Measurements from ENCODE around the gene ZNF248.
"Not testable (repeated sequence)": the region's sequence is repeated elsewhere in the genome, so short reads cannot be mapped to it uniquely, and the experiment has no call there.

ZNF248 gene

DNA sequence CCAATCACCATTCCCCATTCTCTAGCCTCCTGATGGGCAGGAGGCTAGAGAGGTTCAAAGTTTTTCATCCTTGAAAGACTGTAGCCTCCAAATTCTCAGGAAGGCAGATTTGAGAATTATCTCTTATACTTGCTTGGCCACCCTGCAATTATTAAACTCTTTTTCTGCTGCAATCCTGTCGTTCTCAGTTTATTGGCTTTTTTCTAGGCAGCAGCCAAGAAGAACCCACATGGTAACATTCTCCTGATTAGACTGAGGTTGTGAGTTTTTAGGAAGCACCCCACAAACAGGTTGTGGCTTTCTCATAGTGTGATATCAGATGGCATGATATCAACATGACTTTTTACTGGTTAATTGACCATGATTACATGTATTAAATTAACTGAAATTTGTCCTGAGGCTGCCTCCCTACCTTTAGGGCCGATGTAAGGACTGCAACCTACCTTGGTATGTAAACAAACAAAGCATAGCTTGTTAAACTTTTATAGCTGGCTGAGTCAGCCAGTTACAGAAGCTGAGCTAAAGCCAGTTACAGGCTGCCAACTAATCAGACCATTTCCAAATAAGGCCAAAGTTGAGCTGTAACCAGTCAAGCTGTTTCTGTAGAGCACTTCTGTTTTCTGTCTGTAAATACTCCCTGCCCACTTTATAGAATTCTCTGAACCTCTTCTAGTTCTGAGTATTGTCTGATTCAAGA lies 3.2 kb upstream of the ZNF248 start:
- DNase-seq (ENCODE audit: low read depth) = peak; percentile 88
- TF ChIP-seq CTCF (conservative IDR thresholded peaks at IDR 0.05; ENCODE audit: control insufficient read depth, insufficient read depth, low read depth, low read length) = no peak

GRCh38 chr10:37859270-37859669 lies 1.9 kb upstream of the ZNF248 start:
- DNase-seq (ENCODE audit: low read depth); H3K4me3 ChIP-seq (ENCODE audit: control insufficient read depth, low read depth, low read length): not testable (repeated sequence)

More for the DNA sequence above, 3.2 kb upstream of the ZNF248 start:
- H3K4me3 ChIP-seq (ENCODE audit: control insufficient read depth, low read depth, low read length) = no peak overlapping the region

- TF ChIP-seq CTCF (conservative IDR thresholded peaks at IDR 0.05; ENCODE audit: control insufficient read depth, insufficient read depth, low read depth, low read length) = no peak
- peak overlapping the region; percentile 80 for H3K4me3 ChIP-seq (ENCODE audit: control insufficient read depth, low read depth, low read length)
- peak; percentile 13 for DNase-seq (ENCODE audit: low read depth)
Measured at GRCh38 chr10:37856881-37857286, 526 bp downstream of the ZNF248 start.

DNA sequence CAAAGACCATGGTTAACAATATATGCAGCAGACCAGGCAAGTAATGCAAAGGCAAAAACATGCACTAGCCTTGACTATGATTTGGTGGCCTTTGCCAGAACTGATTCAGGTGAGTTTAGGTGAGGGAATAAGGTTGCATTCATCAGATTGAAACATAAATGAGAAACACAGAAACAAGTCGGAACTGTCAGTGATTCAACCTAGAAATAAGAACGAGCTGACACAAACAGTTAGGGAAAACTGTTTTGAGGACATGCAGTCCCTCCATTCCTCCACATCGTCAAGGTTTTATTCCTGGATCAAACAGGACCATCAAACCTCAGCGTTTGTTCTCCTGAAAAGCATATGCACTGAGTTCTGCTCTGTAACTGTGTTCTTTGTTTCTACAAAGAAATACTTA lies 1.8 kb downstream of the ZNF248 start:
- DNase-seq (ENCODE audit: low read depth) = peak; percentile 23
- peak overlapping the region; percentile 5 for H3K4me3 ChIP-seq (ENCODE audit: control insufficient read depth, low read depth, low read length)

DNA sequence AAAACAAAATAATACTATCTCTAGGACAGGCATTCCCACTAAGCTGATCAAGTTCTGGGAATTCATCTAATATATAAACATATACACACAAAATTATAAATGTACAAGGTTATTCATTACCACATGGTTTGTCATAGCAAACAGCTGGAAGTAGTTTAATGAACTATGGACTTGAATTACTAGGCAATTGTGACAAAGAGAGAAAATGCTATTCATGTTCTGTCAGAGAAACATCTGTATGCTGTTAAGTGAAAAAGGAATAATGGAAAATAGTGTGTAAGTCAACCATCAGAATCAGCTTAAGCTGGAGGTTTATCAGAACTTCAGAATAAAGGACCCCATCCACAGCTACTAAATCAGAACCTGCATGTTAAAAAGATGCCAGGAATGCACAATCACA lies 2.8 kb downstream of the ZNF248 start:
- peak; percentile 64 for DNase-seq (ENCODE audit: low read depth)

More for the DNA sequence above, 1.8 kb downstream of the ZNF248 start:
- no peak for TF ChIP-seq CTCF (conservative IDR thresholded peaks at IDR 0.05; ENCODE audit: control insufficient read depth, insufficient read depth, low read depth, low read length)

DNA sequence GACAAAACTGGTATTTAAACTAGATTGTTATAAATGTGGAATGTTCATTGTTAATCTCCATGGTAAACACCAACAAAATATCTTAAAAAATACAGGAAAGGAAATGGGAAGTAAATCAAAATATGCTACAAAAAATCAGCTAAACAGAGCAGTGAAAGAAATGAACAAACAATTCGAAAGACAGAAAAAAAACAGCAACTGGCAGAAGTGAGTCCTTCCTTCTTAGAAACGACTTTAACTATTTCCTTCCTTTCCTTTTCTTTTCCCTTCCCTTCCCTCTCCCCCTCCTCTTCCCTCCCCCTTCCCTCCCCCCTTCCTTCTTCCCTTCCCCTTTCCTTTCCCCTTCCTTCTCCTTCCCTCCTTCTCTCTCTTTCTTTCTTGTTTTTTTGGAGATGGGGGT lies 12.8 kb downstream of the ZNF248 start:
- H3K4me3 ChIP-seq (ENCODE audit: control insufficient read depth, low read depth, low read length) = no peak overlapping the region
- TF ChIP-seq CTCF (conservative IDR thresholded peaks at IDR 0.05; ENCODE audit: control insufficient read depth, insufficient read depth, low read depth, low read length) = no peak
- no peak for DNase-seq (ENCODE audit: low read depth)

More for the DNA sequence above, 2.8 kb downstream of the ZNF248 start:
- no peak overlapping the region for H3K4me3 ChIP-seq (ENCODE audit: control insufficient read depth, low read depth, low read length)
- TF ChIP-seq CTCF (conservative IDR thresholded peaks at IDR 0.05; ENCODE audit: control insufficient read depth, insufficient read depth, low read depth, low read length) = no peak

DNA sequence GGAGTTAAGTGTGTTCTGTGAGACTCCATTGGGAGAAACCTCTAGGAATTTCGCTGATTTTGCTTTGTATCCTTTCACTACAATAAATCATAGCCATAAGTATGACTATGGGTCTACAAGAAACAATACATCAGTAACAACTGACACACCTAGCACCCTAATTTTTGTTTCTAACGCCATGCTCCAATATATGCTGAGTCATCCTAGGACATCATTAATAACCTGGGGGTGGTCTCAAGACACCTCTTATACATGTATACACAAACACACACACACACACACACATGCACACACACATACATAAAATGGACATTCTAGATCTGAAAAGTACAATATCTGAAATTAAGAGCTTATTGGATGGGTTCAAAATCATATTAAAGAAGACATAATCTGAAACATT lies 18.2 kb downstream of the ZNF248 start:
- no peak for TF ChIP-seq CTCF (conservative IDR thresholded peaks at IDR 0.05; ENCODE audit: control insufficient read depth, insufficient read depth, low read depth, low read length)
- H3K4me3 ChIP-seq (ENCODE audit: control insufficient read depth, low read depth, low read length) = no peak overlapping the region
- DNase-seq (ENCODE audit: low read depth) = no peak

Data from fibroblast of mammary gland (primary cell).